Stimulated activated CD4-positive, alpha-beta T cell treated with anti-CD3 and anti-CD28 coated beads, Interleukin-4, amount 100 ng/mL, for 4 hours (primary cell): ENCODE data around the gene WAS.
"Not testable (repeated sequence)": the region's sequence is repeated elsewhere in the genome, so short reads cannot be mapped to it uniquely, and the experiment has no call there.

Experiments used
- DNase-seq, 2 experiments: peaks; one replicate each; pipeline ENCODE4 v3.0.0-alpha.2; 2020

Gene WAS

GRCh38 chrX:48688531-48689150 is 5.0 kb downstream of the WAS start:
- no peak for DNase-seq

DNA sequence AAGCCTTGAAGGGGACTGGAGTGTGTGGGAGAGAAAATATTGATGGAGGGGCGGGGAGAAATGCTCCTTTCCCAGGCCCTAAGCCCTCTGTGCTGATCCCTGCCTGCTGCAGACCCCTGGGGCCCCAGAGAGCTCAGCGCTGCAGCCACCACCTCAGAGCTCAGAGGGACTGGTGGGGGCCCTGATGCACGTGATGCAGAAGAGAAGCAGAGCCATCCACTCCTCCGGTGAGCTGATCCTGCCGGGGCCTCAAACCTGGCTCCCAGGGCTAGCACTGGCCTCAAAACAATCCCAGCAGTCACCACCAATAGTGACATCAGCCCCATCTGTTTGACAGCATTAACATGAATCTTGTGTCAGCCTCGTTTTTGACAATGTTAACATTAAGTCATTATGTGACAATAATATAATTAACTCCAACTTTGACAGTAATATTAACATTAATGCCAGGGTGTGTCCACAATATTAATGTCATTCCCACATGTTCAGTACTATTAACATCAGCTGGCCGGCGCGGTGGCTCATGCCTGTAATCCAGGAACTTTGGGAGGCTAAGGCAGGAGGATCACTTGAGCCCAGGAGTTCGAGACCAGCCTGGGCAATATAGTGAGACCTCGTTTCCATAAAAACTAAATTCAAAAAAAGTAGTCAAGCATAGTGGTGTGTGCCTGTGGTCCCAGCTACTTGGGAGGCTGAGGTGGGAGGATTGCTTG is 5.8 kb downstream of the WAS start:
- DNase-seq = no peak

DNA sequence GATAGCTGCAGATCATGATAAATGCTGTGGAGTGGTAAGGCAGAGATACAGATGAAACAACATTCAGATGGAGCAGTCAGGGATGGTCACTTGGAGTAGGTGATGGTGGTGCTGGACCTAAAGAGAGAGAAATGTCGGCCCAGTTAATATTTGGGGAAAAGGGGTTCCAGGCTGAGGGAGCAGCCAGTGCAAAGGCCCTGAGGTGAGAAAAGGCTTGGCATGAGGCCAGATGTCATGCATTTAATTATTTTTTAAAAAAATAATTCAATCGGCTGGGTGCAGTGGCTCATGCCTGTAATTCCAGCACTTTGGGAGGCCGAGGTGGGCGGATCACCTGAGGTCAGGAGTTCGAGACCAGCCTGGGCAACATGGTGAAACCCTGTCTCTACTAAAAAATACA is 8.1 kb downstream of the WAS start:
- DNase-seq = not testable (repeated sequence)

GRCh38 chrX:48694776-48695533 is 11.4 kb downstream of the WAS start:
- no peak for DNase-seq

DNA sequence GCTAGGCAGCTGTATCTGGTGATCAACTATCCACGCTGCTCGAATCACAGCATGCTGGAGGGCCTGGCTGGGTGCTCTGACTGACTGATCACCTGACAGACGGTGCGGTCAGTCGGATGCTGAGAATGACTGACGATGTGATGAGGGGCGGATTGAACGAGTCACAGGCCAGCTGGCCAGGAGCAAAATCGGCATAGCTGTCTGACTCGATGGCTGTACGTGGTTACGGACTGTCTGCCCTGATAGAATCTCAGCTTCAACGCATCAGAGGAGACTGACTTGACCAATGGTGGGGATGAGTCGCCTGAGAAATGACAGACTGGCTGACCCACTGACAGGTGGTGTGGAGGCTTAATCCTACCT is 11.9 kb downstream of the WAS start:
- DNase-seq = no peak

- no peak for DNase-seq
Measured at GRCh38 chrX:48695925-48696300, 12.3 kb downstream of the WAS start.

DNA sequence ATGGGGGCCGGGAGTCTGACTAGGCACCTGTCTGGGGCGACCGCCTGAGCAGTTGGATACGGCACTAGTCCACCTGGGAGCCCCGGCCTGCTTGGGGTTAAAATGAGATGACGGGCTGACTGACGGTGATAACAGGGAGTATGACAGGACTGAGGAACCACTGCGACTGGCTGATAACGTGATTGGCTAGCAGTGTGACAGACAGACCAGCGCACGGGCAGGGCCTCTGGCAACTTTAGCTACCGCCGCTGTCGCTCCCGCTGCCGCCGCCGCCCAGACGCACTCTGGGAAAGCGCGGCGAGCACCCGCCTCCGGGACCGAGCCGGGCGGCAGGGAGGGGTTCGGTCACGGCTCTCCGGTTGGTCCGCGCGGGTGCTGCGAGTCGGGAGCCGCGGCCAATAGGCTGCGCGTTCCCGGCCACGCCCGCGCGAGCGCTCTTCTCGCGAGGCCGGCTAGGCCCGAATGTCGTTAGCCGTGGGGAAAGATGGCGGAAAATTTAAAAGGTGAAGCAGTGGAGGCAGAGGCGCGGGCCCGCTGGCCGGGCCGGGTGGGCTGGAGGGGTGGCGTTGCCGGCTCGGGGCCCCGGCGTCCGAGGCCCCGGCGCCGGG is 12.8 kb downstream of the WAS start, which contains the start of gene SUV39H1:
Gene SUV39H1 (plus strand): TSS at position 434 of the 608 bp plus-strand sequence. CDS start 51 bp downstream, at position 485.
- DNase-seq = peak; percentile 77 to 80

DNA sequence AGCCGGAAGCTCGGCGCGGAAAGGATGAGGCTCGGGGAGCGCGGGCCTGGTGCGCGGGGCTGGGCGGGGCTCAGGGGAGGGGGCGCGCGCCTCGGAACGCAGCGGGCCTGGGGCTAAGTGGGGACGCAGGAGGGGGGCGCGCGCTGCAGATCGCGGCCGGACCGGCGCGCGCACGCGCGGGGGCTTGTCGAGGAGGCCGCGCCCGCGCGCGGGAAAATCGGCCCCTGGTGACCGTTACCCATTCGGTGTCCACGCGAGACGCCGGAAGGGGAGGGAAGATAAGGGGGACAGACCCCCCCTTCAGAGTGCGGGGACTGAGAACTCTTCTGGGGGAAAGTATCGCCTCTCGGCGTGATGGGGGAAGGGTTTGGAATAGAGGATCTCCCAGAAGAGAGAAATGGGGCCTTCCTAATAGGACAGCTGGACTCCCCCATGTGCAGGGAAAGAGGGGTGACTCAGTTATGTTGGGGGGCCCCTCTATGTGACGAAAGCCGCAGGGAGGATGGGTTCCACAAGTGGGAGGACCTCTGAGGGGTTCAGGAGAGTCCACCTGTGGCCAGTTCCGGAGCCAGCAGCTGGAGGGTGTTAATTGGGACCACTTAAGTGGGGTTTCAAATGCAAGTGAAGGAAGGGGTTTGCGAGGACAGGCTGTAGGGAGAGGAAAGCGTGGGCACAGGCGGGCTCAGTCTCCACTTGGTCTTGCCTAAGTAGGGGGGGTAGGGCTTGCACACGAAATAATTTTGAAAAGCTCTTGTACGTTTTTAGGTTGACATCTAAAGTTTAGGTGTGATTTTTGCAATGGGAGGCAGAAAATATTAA is 13.5 kb downstream of the WAS start:
- DNase-seq = peak in 1 of 2 experiments; percentile 17

- DNase-seq = no peak
Measured at GRCh38 chrX:48698306-48698705, 14.7 kb downstream of the WAS start.

DNA sequence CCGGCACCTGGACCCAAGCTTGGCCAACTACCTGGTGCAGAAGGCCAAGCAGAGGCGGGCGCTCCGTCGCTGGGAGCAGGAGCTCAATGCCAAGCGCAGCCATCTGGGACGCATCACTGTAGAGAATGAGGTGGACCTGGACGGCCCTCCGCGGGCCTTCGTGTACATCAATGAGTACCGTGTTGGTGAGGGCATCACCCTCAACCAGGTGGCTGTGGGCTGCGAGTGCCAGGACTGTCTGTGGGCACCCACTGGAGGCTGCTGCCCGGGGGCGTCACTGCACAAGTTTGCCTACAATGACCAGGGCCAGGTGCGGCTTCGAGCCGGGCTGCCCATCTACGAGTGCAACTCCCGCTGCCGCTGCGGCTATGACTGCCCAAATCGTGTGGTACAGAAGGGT is 16.6 kb downstream of the WAS start:
- no peak for DNase-seq

- DNase-seq = no peak
Measured at GRCh38 chrX:48700951-48701653, 17.5 kb downstream of the WAS start.

DNA sequence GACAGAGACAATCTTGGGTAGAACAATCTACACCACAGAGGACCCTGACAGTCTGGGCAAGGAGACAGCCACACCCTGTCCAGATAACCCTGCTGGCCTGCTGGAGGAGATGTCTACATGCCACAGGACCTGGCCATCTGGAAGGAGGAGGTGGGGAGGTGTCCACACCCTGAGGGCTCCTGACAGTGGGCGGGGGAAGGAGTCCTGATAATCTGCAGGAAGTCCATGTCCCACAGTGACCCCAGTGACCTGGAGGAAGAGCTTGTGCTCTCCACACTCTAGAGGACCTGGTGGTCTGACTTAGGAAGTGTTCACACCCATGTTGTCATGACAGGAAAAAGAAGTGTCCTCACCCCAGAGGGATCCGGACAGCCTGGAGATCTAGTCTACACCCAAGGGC is 18.4 kb downstream of the WAS start:
- no peak for DNase-seq

DNA sequence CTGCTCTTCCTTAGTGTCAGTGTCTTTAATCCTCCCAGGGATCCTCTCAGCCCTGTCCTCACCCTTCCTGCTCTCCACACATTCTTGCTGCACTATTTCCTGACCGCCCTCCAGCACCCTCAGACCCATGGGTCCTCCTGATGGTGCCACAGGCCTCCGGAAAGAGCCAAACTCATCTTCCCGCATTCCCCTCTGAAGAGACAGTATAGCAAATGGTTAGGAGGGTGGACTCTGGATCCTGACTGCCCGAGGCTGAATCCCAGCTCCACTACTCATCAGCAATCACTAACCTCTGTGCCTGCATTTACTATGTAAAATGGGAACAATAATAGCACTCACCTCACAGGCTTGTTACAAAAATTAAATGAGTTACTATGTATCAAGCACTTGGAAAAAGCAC is 19.1 kb downstream of the WAS start:
- DNase-seq = no peak

DNA sequence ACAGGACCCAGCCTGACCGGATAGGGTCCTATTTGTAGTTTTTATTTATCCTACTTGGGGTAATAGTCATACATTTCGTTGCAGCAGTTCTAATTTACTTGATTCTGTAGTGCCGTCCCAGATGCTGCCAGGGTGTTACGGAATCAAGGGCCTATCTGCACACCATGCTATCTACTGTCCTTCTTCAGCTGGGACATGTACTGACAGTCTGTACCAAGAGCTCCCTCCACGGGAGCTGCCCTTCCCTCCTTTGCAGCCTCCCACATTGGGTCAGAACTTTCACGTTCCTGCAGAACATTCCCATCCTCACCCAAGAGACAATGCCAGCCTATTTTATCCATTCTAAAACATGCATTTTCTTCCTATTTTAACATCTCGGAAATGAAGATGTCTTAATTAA is 19.6 kb downstream of the WAS start:
- no peak for DNase-seq

- DNase-seq = no peak
Measured at GRCh38 chrX:48703642-48704481, 20.3 kb downstream of the WAS start.

GRCh38 chrX:48705871-48706270 is 22.3 kb downstream of the WAS start:
- no peak for DNase-seq

DNA sequence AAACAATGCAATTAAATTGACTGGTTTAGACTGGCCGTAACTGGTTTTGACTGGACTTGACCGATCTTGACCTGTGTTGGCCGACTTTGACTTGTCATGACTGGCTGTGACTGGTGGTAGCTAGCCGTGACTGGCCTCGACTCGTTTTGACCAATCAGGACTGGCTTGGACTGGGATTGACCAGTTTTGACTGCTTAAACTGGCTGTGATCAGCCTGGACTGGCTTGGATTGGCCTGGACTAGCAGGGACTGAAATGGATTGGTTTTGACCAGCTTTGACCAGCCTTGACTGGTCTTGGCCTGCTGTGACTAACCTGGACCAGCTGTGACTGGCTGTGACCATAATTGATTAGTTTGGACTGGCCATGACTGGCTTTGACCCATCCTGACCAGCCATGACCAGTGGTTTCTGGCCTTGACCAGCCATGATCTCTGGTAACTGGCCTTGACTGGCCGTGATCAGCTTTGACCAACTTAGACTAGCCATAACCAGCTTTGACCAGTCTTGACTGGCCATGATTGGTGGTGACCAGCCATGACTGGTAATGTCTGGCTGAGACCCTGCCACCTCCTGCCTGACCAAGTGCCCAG is 26.0 kb downstream of the WAS start:
- DNase-seq = no peak

DNA sequence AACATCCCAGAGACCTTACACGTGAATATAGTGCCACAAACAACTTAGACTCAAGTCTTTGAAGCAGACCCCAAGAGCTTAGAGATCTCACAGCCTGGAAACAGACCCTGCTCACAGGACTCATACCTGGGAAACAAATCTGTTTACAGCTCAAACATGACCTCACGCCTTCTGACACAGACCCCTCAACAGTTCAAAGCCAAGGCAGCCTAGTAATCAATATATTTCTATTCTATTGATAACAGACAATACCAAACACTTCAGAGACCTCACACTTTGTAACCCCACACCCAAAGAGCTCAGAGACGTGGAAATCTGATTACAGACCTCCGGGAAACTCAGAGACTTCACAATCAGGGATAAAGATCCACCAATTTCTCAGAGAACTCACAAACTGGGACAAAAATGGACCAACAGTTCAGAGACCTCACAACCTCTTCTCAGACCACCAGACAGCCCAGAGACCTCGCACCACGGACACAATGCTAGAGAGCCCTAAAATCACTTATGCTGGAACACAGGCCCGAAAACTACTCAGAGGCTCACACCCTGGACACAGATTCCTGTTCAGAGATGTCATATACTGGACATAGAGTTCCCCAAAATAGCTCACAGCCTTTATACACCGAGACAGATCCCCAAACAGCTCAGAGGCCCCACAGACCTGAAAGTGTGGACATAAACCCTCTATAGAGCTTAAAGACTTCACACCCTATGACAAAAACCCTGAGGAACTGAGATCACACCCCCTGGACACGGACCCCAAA is 27.7 kb downstream of the WAS start:
- DNase-seq = no peak

- no peak for DNase-seq
Measured at GRCh38 chrX:48711929-48712505, 28.4 kb downstream of the WAS start.

GRCh38 chrX:48713847-48714246 is 30.2 kb downstream of the WAS start:
- no peak for DNase-seq
